Measurements from ENCODE around the gene BBS4.

DNA sequence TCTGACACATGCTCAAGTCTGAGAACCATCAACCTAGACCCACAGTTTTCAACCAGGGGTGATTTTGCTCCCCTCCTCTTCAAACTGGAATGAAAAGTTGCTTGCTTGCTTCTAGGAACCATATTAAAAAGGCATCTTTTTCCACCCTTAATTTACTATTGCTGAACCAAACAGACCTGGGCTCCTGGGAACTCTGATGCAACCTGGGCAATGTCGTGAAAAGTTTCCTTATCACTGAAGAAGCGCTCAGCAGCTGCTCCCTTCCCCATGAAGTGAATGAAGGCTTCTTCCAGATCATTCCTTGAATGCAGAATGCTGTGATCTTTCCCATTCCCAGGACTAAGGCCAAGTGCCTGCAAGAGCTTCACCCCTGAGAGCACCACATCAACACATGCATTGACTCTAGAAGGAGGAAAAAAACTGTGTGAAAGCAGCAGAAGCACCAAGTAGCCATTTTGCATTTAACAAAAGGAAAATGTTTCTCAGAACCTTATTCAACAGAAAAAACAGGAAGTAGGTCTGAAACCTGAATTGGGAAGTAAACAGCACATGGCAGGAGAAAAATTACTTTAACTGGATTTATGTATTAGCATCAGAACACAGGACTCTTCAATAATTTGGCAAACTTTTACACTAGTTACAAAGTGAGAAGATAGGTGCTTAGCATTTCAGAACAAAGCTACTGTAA, 88.8 kb downstream of the BBS4 start:
- TF ChIP-seq, protein P1, sequence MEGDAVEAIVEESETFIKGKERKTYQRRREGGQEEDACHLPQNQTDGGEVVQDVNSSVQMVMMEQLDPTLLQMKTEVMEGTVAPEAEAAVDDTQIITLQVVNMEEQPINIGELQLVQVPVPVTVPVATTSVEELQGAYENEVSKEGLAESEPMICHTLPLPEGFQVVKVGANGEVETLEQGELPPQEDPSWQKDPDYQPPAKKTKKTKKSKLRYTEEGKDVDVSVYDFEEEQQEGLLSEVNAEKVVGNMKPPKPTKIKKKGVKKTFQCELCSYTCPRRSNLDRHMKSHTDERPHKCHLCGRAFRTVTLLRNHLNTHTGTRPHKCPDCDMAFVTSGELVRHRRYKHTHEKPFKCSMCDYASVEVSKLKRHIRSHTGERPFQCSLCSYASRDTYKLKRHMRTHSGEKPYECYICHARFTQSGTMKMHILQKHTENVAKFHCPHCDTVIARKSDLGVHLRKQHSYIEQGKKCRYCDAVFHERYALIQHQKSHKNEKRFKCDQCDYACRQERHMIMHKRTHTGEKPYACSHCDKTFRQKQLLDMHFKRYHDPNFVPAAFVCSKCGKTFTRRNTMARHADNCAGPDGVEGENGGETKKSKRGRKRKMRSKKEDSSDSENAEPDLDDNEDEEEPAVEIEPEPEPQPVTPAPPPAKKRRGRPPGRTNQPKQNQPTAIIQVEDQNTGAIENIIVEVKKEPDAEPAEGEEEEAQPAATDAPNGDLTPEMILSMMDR (IDR thresholded peaks at IDR 0.05) = no peak
- no peak for TF ChIP-seq POLR2AphosphoS5 (IDR thresholded peaks at IDR 0.05)
